Fibroblast of gingiva (primary cell): ENCODE data around the gene NUMBL.
"Not testable (repeated sequence)": the region's sequence is repeated elsewhere in the genome, so short reads cannot be mapped to it uniquely, and the experiment has no call there.

Source experiments
- DNase-seq: peaks from one replicate; pipeline ENCODE4 v3.0.0-alpha.2; 2011; ENCODE audit warnings: low read depth

Gene NUMBL

DNA sequence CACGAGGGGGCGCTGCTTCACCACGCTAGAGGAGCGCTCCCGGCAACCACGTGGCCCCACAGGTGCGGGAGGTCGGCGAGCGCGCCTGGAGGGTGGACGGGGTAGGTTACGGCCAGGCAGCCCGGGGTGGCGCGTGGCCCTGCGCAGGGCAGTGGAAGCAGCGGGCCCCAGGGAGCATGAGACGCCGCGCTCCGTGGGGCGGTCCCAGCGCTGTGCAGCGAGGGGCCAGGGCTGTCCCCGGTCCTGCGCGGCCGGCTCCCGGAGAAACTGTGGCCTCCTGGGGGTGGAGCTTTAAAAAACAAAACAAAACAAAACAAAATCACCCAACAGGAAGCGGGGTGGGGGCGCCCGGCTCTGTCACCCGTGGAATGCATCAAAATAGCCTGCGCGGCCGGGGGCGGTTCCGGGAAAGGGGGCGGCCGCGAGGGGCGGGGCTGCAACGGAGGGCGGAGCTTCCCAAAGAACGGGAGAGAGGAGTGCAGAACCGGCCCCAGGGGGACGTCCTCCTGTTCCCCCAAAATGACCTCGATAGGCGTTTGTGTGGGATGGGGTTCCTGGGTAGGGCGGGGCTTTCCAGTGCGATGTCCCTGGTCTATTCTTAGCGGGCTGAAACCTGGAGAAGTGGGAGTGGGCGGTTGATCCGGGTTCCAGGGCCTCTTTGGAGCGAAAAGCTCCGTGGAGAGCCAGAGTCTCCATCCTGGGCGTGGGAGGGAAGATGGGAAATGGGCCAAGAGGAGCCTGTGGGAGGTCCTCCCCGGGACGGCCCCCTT, 27.3 kb downstream of the NUMBL start:
- peak; percentile 90 for DNase-seq

DNA sequence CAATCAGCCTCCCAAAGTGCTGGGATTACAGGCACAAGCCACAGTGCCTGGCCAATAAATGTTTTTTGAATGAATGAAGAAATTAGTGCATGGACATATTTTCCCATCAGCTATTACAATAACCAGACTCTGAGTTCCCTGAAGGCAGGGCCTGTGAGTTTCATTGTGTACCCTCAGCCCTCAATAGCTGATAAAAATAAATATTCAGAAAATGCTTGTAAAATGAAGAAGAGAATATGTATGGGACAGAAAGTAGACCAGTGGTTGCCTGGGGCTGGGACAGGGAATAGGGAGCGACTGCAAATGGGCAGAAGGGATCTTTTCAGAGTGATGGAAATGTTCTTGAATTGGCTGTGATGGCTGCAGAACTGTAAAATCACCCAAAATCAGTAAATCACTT, 28.8 kb downstream of the NUMBL start:
- no peak for DNase-seq

DNA sequence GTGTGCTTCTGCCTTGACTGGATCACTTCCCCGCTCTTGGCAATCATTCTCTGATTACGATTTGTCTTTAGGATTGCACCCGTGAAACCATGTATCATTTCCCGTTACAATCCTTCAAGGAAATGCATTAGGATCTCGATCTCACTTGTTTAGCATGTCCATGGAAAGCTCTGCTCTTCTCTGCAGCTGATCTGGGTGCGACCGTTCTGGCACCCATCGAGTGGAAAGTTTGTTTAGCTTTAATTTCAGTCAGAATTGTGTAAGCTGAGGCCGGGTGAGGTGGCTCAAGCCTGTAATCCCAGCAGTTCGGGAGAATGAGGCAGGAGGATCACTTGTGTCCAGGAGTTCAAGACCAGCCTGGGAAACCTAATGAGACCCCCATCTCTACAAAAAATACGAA, 30.9 kb downstream of the NUMBL start:
- peak; percentile 33 for DNase-seq

DNA sequence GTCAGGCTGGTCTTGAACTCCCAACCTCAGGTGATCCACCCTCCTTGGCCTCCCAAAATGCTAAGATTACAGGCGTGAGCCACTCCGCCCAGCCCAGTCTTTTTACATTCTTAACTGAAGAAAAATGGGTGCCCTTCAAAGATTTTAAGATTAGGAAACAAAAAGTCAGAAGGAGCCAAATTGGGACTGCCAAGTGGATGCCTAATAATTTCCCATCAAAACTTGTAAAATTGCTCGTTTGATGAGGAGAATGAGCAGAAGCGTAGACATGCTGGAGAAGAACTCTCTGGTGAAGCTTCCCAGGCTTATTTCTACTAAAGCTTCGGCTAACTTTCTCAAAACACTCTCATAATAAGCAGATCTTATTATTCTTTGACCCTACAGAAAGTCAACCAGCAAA, 31.3 kb downstream of the NUMBL start:
- DNase-seq, result no peak

DNA sequence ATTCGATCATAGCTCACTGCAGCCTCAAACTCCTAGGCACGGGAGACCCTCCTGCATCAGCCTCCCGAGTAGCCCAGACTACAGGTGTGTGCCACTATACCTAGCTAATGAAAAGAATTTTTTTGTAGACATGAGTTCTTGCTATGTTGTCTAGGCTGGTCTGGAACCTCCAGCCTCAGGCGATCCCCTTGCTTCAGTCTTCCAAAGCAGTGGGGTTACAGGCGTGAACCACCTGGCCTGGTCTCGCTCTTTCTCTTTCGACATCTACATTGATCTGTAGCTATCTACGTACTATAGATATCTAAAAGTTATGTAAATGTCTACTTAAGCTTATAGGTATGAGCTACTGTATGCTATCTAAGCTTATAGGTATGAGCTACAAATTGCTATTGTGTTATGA, 32.4 kb downstream of the NUMBL start:
- DNase-seq, result no peak

DNA sequence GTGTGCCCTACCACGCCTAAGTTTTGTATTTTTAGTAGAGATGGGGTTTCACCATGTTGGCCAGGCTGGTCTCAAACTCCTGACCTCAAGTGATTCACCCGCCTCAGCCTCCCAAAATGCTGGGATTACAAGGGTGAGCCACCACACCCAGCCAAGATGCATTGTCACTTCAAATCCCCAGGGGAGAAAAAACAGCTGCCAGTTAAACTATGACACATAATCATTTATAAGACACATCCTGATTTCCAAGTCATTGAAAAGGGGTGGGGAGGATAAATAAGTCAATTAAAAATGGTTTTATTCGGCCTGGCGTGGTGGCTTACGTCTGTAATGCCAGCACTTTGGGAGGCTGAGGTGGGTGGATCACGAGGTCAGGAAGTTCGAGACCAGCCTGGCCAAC, 34.8 kb downstream of the NUMBL start:
- not testable (repeated sequence) for DNase-seq

DNA sequence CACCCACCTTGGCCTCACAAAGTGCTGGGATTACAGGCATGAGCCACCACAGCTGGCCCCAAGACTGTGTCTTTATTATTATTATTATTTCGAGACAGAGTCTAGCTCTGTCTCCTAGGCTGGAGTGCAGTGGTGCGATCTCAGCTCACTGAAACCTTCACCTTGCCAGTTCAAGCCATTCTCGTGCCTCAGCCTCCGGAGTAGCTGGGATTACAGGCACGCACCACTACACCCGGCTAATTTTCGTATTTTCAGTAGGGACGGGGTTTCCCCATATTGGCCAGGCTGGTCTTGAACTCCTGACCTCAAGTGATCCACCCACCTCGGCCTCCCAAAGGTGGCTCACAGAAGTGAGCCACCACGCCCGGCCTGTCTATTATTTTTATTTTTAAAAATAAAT, 38.1 kb downstream of the NUMBL start:
- not testable (repeated sequence) for DNase-seq

DNA sequence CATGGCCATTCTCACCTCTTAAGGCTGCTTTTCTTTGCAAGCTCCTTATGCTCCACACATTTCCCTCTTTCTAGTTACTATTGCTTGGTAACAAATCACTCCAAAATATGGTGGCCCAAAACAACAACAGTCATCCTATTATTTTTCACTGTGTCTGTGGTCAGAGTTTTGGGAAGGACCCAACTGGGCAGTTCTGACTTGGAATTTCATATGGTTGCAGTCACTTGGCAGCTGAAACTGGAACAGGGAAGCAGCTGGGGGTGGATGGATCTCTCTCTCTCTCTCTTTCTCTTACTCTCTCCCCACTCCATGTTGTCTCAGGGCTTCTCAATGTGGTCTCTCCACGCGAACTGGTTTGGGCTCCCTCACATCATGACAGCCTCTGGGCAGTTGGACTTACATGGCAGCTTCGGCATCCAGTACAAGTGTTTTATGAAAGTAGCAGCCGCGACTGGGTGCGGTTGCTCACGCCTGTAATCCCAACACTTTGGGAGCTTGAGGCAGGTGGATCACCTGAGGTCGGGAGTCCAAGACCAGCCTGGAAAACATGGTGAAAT, 39.6 kb downstream of the NUMBL start:
- DNase-seq, result peak; percentile 98

DNA sequence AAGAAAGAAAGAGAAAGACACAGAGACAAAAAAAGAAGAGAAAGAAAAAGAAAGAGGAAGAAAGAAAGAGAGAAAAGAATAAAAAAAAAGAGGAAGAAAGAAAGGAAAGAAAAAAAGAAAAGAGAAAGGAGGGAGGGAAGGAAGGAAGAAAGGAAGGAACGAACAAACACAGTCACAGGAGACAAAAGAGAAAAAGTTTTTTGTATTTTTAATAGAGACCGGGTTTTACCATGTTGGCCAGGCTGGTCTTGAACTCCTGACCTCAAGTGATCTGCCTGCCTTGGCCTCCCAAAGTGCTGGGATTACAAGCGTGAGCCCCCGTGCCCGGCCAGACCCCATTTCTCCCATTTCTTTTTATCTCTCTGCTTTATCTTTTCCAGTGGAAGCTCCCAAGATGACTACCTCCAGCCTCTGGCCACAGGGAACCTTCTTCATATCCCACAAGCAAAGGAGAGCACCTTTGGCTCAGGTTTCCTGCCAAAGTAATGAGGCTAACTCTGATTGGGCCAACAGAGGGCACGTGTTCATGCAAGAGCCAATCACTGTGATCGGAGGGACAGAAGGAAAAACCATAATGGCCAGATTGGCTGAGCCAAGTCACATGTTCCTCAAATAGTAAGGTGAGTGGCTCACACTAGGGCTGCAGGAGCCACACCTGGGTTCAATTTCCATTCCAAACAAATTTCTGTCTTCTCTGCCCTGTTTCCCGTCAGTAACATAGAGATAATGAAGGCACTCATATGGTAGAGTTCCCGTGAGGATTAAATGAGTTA, 40.4 kb downstream of the NUMBL start:
- DNase-seq, result not testable (repeated sequence)

DNA sequence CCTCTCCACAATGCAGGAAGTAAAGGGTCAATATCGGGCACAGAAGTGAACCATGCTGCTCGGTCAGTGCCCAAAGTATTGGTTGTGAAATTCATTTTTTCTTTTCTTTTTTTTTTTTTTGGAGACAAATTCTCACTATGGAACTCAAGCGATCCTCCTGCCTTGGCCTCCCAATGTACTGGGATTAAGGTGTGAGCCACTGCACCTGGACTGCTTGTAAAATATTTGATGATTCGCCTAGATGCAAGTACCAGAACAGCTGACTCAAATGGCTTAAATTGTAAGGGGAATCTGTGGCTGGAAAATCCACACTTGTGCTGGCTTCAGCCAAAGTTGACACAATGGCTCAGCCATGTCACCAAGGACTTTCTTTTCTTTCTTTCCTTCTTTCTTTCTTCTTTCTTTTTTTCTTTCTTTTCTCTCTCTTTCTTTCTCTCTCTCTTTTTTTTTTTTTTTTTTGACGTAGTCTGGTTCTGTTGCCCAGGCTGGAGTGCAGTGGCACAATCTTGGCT, 43.7 kb downstream of the NUMBL start:
- DNase-seq, result no peak

DNA sequence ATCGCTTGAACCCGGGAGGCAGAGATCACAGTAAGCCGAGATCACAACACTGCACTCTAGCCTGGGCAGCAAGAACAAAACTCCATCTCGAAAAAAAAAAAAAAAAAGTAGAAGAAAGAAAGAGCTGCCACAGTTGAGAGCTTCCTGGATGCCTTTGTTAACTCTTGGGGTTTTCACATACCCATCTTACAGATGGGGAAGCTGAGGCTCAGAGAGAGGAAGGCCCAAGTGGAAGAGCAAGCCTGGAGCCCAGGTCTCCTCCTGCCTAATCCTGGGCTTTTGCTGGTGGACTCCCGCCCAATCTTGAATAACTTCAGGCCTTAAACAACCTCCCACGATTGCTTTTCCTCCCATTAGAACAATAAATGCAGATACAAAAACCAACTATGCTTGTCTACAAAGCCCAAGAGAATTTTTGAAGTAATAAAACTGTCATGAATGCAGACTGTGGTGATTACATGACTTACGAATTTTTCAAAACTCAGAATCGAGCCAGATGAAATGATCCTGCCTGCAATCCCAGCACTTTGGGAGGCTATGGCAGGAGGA, 47.6 kb downstream of the NUMBL start:
- no peak for DNase-seq

DNA sequence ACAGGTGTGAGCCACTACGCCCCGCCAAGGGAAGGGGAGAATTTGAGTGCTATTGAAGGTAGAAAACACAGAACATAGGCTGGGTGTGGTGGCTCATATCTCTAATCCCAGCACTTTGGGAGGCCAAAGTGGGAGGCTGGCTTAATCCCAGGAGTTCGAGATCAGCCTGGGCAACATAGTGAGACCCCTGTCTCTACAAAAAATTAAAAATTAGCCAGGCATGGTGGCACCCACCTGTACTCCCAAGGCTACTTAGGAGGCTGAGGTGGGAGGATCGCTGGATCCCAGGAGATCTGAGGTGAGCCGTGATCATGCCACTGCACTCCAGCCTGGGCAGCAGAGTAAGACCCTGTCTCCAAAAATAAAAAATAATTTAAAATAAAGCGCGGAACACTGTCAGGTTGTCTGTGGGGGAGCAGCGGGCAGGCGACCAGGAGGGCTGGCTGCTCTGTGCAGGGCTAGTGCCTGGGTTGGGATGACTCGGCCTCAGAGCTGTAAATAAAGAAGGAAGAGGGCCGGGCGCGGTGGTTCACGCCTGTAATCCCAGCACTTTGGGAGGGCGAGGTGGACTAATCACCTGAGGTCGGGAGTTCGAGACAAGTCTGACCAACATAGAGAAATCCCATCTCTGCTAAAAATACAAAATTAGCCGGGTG, 48.3 kb downstream of the NUMBL start:
- no peak for DNase-seq

DNA sequence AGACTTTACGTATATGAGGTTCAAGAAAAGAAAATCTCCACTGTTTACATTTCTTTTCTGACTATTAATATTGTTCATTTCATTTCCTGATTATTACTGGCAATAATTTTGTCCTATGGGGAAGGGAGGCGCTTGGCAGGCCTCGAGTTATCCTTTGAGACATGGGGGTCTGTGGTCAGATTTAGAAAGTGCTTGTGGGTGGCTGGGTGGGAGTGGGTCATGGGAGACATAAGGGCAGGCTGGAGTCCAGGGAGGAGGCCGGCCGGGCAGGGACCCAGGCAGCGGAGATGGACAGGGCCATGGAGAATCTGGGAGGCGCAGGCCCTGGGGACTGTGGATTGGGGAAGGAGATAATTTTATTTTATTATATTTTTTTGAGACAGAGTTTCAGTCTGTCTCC, 49.2 kb downstream of the NUMBL start:
- no peak for DNase-seq

DNA sequence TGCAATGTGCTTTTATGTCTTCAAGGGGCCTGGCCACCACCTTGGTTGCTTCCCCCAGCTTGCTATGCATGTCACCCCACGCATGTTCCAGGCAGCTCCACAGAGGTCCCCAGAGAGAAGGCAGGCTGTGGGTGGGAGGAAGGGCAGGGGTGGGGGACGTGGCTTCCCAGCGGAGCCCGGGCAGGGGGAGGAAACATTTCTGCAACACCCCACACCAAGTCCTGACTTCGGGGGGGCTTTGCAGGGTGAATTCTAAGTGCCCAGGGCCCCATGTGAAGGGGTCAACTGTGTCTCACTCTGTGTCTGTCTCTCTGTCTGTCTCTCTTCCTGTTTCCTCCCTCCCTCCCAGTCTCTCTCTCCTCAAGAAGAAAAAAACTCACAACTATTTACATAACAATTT, 49.7 kb downstream of the NUMBL start:
- DNase-seq, result no peak

DNA sequence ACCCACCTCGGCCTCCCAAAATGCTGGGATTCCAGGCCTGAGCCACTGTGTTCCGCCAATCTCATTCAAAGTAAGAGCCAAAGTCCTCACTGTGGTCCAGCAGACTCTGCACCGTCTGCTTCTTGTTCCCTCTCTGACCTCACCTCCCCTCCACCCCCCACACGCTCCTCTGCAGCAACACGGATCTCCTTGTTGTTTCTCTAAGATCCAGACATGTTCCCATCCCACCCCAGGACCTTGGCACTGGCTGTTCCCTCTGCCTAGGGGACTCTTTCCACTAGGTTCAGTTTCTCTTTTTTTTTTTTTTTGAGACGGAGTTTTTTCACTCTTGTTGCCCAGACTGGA, 50.8 kb downstream of the NUMBL start:
- no peak for DNase-seq

DNA sequence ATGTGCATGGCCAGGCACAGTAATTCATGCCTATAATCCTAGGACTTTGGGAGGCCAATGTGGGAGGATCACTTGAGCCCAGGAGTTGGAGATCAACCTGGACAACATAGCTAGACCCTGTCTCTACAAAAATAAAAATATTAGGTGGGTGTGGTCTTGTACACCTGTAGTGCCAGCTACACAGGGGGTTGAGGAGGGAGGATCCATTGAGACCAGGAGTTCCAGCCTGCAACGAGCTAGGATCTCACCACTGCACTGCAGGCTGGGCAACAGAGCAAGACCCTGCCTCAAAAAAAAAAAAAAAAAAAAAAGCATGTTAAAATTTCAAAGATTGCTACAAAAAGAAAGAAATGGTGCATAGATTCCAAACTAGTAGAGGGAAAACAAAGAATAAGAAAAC, 52.1 kb downstream of the NUMBL start:
- DNase-seq, result no peak

DNA sequence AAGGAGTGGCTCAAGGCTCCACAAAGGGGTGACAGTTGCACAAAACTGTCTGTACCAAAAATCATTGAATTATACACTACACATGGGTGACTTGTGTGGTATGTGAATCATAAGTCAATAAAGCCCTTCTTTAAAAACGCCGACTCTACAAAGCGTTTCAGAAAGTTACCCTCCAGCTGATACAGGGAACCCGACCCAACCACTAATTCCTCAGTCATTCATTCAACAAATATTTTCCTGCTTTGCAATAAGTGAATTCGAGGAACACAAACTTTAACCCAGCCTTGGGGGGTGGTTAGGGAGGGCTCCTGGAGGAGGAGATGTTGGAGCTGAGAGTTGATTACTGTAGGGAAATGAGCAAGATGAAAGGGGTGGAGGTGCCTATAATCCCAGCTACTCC, 57.2 kb downstream of the NUMBL start:
- peak; percentile 67 for DNase-seq

DNA sequence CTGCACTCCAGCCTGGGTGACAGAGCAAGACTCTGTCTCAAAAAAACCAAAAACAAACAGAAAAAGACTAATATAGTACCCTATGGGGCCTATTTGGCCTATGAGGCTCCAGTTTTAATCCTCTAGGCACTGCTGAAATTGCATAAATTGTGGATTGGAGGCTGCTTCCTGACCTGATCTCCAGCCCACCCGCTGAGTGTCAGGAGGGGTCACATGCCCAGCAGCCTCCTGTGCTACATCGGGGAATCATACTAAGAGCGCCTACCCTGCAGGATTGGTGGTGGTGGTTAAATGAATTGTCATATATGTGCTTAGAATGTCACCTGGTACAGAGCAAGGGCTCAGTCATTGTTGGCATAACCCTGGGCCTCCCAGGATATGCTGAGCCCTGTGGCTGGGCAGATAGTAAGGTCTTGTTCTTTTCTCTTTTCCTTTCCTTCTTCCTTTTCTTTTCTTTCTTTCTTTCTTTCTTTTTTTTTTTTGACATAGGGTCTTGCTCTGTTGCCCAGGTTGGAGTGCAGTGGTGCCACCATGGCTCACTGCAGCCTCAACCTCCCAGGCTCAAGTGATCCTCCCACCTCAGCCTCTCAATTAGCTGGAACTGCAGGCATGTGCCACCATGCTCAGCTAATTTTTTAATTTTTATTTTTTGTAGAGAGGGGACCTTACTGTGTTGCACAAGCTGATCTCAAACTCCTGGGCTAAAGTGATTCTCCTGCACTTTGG, 58.0 kb downstream of the NUMBL start:
- no peak for DNase-seq

DNA sequence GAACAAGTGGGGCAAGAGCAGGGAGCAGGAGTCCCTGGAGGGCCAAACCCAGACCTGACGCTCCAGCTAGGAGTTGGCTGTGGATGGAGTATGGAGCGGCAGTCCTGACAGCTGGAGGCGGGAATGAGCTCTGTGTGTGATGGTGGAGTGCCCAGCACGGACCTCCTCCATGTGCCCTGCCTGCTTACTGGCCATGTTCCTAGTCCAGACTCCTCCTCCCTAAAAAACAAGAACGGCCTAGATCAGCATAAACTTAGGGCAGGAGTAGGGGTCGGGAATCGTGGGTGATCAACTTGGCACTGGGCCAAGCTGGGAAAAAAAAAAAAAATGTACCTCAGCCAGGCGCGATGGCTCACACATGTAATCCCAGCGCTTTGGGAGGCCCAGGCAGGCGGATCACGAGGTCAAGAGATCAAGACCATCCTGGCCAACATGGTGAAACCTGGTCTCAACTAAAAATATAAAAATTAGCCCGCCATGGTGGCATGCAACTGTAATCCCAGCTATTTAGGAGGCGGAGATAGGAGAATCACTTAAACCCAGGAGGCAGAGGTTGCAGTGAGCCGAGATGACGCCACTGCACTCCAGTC, 59.8 kb downstream of the NUMBL start:
- DNase-seq, result no peak

DNA sequence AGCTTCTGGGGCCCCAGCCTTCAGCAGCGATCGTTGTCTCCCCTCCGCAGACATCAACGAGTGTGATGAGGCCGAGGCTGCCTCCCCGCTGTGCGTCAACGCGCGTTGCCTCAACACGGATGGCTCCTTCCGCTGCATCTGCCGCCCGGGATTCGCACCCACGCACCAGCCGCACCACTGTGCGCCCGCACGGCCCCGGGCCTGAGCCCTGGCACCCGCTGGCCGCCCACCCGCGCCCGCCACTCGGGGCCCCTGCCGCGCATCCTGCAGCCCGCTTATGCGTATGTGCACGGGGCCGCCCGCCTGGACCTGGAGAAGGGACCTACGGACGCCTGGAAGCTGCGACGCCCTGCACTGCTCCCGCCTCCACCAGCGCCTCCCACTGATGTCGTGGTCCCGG, 61.1 kb downstream of the NUMBL start:
- no peak for DNase-seq
